Adrenal gland (tissue), 12 donors: Measurements from ENCODE around the gene NTPCR. TPM values are rescaled to one million over a fixed set of nuclear protein-coding genes. Genes with fewer than 3 reads are reported as not detected.
A peak's percentile ranks its signal among the peaks of the same experiment; 100 is the strongest.

ENCODE experiments used
- DNase-seq, 7 donors: peaks; one replicate each; pipeline ENCODE4 v3.0.0-alpha.2; 2019 to 2020
- H3K27ac ChIP-seq, 5 donors: fragments of 200-600 bp; sonication (generic) in 4 of 5; 1 replicate in 3 of 5; 2 replicates in 2 of 5; pipeline versions ENCODE4 v1.5.1 to v1.8.0; 2016 to 2020; ENCODE audit warnings: mild to moderate bottlenecking in 1 of 5
- H3K27me3 ChIP-seq: fragments of 200-600 bp; 2 replicates; pipeline ENCODE4 v1.8.0; 2021
- H3K36me3 ChIP-seq, 2 donors: fragments of 200-600 bp; replicated peaks in 1 of 2; 1 replicate in 1 of 2; 2 replicates in 1 of 2; pipeline versions ENCODE4 v1.5.1 to v1.8.0; 2018 to 2022
- H3K4me1 ChIP-seq, 2 donors: fragments of 200-600 bp; replicated peaks in 1 of 2; 1 replicate in 1 of 2; 2 replicates in 1 of 2; pipeline versions ENCODE4 v1.5.1 to v1.8.0; 2018 to 2021
- H3K4me3 ChIP-seq, 4 donors: fragments of 200-600 bp; sonication (generic) in 3 of 4; one replicate each; pipeline ENCODE4 v1.5.1; 2016 to 2018
- H3K9me3 ChIP-seq, 3 donors: fragments of 200-600 bp; sonication (generic) in 1 of 3; replicated peaks in 1 of 3; 1 replicate in 2 of 3; 2 replicates in 1 of 3; pipeline versions ENCODE4 v1.5.1 to v1.8.0; 2016 to 2021
- POLR2A ChIP-seq, 2 donors: fragments of 450-650 bp; IDR thresholded peaks; one replicate each; pipeline ENCODE4 v1.6.1; 2017; ENCODE audit warnings: antibody characterized with exemption in 2 of 2, mild to moderate bottlenecking in 2 of 2, moderate library complexity in 1 of 2
- WGBS, 4 donors: extraction: QIAGEN DNeasy Blood & Tissue Kit in 2 of 4; methylation state at CpG; one replicate each; pipeline versions ENCODE4 v1.1.5 to v1.1.7; 2013 to 2017; 5-methylcytosine and 5-hydroxymethylcytosine counted together
- intact Hi-C, 2 donors: fragments of 100-400 bp; cut with DNase I; formaldehyde crosslinking; loops; one replicate each; pipeline versions ENCODE4 v1.14.1 to v1.15.0; 2022 to 2023
- polyA plus RNA-seq, 3 donors: library from polyadenylated mRNA; stranded (reverse); fragments of 200-250 nt in 2 of 3; fragments of 350-450 nt in 1 of 3; fragmentation: Illumina TruSeq in 1 of 3; extraction: RNeasy Lipid Tissue Mini Kit (QIAGEN cat#74804) in 1 of 3; gene quantifications; one replicate each; pipeline ENCODE4 v1.2.3, GENCODE V29; 2013 to 2014
- total RNA-seq, 9 donors: library from RNA; depleted of rRNA in 4 of 9; stranded (reverse); fragments of >200 nt in 4 of 9; fragments of 120-200 nt in 1 of 9; fragmentation: NEBNext Ultra II Directional in 1 of 9; extraction: Animal tissue kit (Norgen Biotek cat#: 25700) in 1 of 9; gene quantifications; one replicate each; pipeline versions ENCODE4 v1.1.0 to v1.2.4, GENCODE V29; 2013 to 2023
- TF ChIP-seq, protein P1 (sequence below), 6 experiments: fragments of 450-650 bp in 4 of 6; fragments of 200-600 bp in 2 of 6; sonication (generic) in 1 of 6; IDR thresholded peaks; 1 replicate in 5 of 6; 2 replicates in 1 of 6; pipeline versions ENCODE4 v1.5.1 to v1.8.0; 2016 to 2021; ENCODE audit warnings: antibody characterized with exemption in 6 of 6, mild to moderate bottlenecking in 2 of 6, moderate library complexity in 1 of 6
- donor health status: healthy with polysubstance abuse.
- donor health status: Bipolar disorder and iron deficiency.
- donor health status: DM: yes; HTN: yes; CAD: no.
- donor health status: DM: no; HTN: no; CAD: no.
- donor health status: DM: no; HTN: no; CAD: no.
- donor health status: DM: yes; HTN: yes; CAD: no.

NTPCR gene
- total and polyA plus RNA-seq, 12 donors, result 17.3 to 72.0 (median 57.2) TPM

DNA sequence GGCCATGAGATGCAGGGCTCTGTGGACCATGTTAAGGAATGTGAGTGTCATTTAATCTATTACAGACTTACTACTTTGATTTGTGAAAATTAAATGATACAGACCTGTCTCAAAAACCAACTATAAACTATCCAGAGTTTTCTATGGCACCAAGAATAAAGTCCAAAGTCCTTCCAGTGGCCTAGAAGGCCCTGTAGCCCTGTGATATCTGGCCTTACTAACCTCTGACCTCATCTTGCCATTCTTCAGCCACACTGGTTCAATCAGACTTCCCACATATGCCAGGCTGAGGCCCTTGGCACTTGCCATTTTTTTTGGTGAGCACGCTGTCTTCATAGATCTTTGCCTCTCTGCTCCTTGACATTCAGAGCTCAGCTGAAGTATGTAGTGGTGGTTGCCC lies 7.7 kb downstream of the NTPCR start:
- Histone ChIP-seq H3K36me3 (no peaks in the 10 kb centered on the region), H3K4me3 (no peak overlapping the region), H3K27me3 (no peaks in the 10 kb centered on the region), H3K27ac (no peak overlapping the region), H3K4me1 (peaks cover 4 to 11% of the 10 kb centered on the region in 2 donors), H3K9me3 (no peaks in the 10 kb centered on the region)
- TF ChIP-seq, protein P1, sequence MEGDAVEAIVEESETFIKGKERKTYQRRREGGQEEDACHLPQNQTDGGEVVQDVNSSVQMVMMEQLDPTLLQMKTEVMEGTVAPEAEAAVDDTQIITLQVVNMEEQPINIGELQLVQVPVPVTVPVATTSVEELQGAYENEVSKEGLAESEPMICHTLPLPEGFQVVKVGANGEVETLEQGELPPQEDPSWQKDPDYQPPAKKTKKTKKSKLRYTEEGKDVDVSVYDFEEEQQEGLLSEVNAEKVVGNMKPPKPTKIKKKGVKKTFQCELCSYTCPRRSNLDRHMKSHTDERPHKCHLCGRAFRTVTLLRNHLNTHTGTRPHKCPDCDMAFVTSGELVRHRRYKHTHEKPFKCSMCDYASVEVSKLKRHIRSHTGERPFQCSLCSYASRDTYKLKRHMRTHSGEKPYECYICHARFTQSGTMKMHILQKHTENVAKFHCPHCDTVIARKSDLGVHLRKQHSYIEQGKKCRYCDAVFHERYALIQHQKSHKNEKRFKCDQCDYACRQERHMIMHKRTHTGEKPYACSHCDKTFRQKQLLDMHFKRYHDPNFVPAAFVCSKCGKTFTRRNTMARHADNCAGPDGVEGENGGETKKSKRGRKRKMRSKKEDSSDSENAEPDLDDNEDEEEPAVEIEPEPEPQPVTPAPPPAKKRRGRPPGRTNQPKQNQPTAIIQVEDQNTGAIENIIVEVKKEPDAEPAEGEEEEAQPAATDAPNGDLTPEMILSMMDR (IDR thresholded peaks at IDR 0.05), result no peak
- no peak for TF ChIP-seq POLR2A (IDR thresholded peaks at IDR 0.05)
- WGBS, 4 donors, result 96 to 100% (median 100%) methylated on average over 1 of the region's 1 CpG
- no peak for DNase-seq
- intact Hi-C loops, result no loop called here

DNA sequence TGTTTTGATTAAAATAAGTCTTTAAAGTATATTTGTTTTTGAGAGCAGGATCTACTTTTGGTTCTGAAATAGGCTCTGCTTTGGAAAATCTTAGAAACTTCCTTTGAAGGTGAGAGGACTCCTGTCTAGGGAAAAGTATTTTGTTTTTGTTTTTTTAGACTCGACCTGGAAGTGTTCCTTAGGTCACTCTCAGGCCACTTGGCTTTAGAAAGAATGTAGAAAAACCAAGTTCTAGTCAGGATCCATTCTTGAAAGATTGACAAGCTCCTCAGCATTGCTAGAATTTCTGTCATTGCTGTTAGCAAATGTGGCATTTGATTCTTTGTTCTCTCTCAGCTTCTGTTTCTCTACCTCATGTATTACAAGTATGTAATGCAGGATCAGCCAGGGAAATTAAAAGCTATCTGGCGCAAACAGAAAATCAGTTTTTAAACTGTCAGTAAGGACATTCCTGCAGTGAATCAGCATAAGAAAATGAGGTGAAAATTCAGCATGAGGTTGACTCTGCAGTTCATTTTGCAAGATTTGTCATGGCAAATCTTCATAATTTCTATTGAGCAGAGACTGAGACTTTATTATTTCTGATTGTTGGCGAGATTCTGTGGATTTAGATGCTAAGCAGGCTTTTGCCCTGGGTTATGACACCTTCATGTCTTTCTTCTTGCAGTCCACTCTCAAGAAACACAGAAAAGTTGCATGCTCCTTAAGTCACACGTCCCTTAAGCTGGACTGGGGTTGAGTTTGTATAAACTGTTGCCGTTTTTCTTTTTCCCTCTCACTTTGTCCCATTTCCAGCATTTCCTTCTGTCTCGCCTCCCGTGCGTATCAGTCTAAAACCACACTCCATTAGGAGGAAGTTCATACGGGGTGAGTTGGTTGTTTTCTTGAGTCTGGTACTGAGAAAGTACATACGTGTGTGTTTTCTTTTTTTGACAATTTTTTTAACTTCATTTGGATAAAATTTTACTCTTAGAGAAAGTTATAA lies 12.6 kb downstream of the NTPCR start:
- peak in 1 of 7 donors; percentile 26 for DNase-seq
- no peaks in the 10 kb centered on the region for H3K27me3 ChIP-seq
- intact Hi-C loops, result no loop called here
- no peaks in the 10 kb centered on the region for H3K9me3 ChIP-seq
- peaks cover 0 to 6% of the 10 kb centered on the region in 2 donors for H3K36me3 ChIP-seq
- TF ChIP-seq, protein P1 (IDR thresholded peaks at IDR 0.05), result no peak
- TF ChIP-seq POLR2A (IDR thresholded peaks at IDR 0.05), result no peak
- H3K4me3 ChIP-seq, result peak overlapping the region in 1 of 4 donors; percentile 8
- WGBS, 4 donors, result 52 to 57% (median 55%) methylated on average over 10 of the region's 10 CpGs
- H3K27ac ChIP-seq, result peak overlapping the region in 4 of 5 donors; percentile 41 to 71 (median 48)
- peaks cover 6 to 22% of the 10 kb centered on the region in 2 donors for H3K4me1 ChIP-seq

DNA sequence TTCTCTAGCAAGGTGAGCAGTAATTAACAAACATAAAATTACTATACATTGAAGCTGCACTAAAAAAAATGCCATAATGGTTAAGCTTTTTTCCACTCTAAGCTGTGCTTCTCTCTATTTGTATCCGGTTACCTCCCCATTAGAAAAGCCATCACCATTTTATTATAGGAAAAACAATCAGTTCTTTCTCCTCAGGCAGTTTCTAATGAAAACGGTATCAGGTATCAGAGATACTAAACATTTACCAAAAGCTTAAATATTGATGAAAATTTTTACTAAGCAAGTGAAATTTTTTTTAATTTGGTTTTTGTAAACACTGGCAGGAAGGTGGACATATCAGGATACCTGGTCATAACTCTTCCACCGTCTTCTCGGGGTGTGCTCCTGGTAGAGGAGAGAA lies 14.2 kb downstream of the NTPCR start:
- intact Hi-C loops, result no loop called here
- Histone ChIP-seq H3K4me1 (peaks cover 6 to 22% of the 10 kb centered on the region in 2 donors), H3K36me3 (peaks cover 0 to 11% of the 10 kb centered on the region in 2 donors), H3K27ac (no peak overlapping the region), H3K4me3 (no peak overlapping the region), H3K9me3 (no peaks in the 10 kb centered on the region), H3K27me3 (no peaks in the 10 kb centered on the region)
- TF ChIP-seq, protein P1 (IDR thresholded peaks at IDR 0.05), result no peak
- TF ChIP-seq POLR2A (IDR thresholded peaks at IDR 0.05), result no peak
- 96 to 98% (median 96%) methylated on average over 4 of the region's 4 CpGs for WGBS, 4 donors
- no peak for DNase-seq

DNA sequence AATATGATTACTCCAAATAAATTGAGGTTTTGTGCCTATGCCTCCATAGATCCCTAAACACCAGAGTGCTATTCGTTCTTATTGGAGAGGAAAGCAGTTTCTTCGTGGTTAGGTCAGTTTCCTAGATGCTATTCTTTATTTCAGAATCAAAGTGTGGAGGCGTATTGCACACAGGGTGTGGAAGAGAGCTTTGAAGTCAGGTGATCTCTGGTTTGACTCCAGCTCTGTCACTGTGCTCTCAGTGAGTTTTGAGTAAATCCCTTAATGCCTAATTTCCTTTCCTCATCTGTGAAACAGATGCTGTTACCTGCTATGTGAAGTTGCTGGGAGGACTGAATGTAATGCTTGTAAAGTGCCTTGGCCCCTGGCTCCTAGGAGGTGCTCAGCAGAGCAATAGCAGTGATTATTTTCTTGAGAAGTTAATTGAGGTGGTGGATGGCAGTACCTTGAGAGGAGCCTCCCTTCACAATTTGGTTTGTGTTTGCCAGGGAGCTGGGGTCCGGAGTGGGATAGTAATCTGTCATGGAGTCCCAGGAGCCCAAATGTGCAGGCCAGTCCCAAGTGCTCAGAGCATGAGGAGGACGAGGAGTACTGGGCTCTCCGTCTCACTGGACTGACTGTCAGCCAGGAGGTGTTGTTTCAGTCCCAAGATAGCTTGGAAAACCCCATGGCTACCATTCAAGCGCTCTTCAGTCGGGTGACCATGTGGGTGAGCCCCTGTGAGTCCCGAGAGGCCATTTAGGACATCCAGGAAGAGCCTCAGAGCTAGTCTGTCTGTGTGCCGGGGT lies 14.9 kb downstream of the NTPCR start:
- no peak for TF ChIP-seq POLR2A (IDR thresholded peaks at IDR 0.05)
- TF ChIP-seq, protein P1 (IDR thresholded peaks at IDR 0.05), result no peak
- Histone ChIP-seq H3K36me3 (peaks cover 0 to 16% of the 10 kb centered on the region in 2 donors), H3K4me3 (no peak overlapping the region), H3K27ac (no peak overlapping the region), H3K9me3 (no peaks in the 10 kb centered on the region), H3K4me1 (peaks cover 6 to 22% of the 10 kb centered on the region in 2 donors), H3K27me3 (no peaks in the 10 kb centered on the region)
- WGBS, 4 donors, result 79 to 90% (median 89%) methylated on average over 3 to 10 of the region's 10 CpGs
- no peak for DNase-seq
- intact Hi-C loops, result no loop called here
